ENCODE data around the gene ELAPOR1. TPM values are rescaled to one million over a fixed set of nuclear protein-coding genes. Genes with fewer than 3 reads are reported as not detected.

ELAPOR1 gene
- total and polyA plus RNA-seq, 9 of the 15 experiments (the other 6 are each of a cell fraction or from before 2014, with no cell fraction given): 0.07 to 1.2 (median 0.18) TPM

DNA sequence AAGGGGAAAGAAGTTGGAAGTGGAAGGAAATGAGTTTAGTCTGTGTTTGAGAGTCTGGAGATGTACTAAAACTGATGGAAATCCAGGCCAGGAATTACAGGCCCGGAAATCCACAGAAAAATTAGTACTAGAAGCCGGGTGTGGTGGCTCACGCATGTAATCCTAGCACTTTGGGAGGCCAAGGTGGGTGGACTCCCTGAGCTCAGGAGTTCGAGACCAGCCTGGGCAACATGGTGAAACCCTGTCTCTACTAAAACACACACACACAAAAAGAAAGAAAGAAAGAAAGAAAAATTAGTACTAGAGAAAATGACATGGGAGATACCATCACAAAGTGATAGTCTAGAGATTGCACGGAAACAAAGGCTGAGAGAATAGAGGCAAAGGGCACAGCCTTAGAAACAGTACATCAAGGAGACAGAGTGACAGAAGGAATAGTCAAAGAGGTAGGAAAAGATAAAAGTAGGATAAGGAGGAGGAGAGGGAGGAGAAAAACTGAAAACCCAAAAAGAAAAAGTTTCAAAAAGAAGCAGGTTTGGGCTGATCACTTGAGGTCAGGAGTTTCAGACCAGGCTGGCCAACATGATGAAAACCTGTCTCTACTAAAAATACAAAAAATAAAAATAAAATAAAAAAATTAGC is 33.4 kb upstream of the ELAPOR1 start (continued):
- no peak for TF ChIP-seq ZNF444 (CRISPR knock-in tag; IDR thresholded peaks at IDR 0.05)
- TF ChIP-seq, protein P1, sequence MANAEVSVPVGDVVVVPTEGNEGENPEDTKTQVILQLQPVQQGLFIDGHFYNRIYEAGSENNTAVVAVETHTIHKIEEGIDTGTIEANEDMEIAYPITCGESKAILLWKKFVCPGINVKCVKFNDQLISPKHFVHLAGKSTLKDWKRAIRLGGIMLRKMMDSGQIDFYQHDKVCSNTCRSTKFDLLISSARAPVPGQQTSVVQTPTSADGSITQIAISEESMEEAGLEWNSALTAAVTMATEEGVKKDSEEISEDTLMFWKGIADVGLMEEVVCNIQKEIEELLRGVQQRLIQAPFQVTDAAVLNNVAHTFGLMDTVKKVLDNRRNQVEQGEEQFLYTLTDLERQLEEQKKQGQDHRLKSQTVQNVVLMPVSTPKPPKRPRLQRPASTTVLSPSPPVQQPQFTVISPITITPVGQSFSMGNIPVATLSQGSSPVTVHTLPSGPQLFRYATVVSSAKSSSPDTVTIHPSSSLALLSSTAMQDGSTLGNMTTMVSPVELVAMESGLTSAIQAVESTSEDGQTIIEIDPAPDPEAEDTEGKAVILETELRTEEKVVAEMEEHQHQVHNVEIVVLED (CRISPR knock-in tag; IDR thresholded peaks at IDR 0.05): no peak
- TF ChIP-seq ZNF785 (CRISPR knock-in tag; IDR thresholded peaks at IDR 0.05): no peak
- TF ChIP-seq, protein P2, sequence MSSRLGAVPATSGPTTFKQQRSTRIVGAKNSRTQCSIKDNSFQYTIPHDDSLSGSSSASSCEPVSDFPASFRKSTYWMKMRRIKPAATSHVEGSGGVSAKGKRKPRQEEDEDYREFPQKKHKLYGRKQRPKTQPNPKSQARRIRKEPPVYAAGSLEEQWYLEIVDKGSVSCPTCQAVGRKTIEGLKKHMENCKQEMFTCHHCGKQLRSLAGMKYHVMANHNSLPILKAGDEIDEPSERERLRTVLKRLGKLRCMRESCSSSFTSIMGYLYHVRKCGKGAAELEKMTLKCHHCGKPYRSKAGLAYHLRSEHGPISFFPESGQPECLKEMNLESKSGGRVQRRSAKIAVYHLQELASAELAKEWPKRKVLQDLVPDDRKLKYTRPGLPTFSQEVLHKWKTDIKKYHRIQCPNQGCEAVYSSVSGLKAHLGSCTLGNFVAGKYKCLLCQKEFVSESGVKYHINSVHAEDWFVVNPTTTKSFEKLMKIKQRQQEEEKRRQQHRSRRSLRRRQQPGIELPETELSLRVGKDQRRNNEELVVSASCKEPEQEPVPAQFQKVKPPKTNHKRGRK (tag; IDR thresholded peaks at IDR 0.05): peak; percentile 91
- TF ChIP-seq ZBTB1 (CRISPR knock-in tag; IDR thresholded peaks at IDR 0.05; ENCODE audit: borderline replicate concordance, low read depth): no peak
- TF ChIP-seq ZNF77 (CRISPR knock-in tag; IDR thresholded peaks at IDR 0.05): no peak
- TF ChIP-seq ZNF764 (CRISPR knock-in tag; IDR thresholded peaks at IDR 0.05; ENCODE audit: low read depth): no peak
- TF ChIP-seq ZNF24 (IDR thresholded peaks at IDR 0.05): no peak
- TF ChIP-seq, protein P3, sequence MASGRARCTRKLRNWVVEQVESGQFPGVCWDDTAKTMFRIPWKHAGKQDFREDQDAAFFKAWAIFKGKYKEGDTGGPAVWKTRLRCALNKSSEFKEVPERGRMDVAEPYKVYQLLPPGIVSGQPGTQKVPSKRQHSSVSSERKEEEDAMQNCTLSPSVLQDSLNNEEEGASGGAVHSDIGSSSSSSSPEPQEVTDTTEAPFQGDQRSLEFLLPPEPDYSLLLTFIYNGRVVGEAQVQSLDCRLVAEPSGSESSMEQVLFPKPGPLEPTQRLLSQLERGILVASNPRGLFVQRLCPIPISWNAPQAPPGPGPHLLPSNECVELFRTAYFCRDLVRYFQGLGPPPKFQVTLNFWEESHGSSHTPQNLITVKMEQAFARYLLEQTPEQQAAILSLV (tag; IDR thresholded peaks at IDR 0.05): no peak
- TF ChIP-seq, protein P4, sequence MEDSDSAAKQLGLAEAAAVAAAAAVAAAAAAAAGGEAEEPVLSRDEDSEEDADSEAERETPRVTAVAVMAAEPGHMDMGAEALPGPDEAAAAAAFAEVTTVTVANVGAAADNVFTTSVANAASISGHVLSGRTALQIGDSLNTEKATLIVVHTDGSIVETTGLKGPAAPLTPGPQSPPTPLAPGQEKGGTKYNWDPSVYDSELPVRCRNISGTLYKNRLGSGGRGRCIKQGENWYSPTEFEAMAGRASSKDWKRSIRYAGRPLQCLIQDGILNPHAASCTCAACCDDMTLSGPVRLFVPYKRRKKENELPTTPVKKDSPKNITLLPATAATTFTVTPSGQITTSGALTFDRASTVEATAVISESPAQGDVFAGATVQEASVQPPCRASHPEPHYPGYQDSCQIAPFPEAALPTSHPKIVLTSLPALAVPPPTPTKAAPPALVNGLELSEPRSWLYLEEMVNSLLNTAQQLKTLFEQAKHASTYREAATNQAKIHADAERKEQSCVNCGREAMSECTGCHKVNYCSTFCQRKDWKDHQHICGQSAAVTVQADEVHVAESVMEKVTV (CRISPR knock-in tag; IDR thresholded peaks at IDR 0.05): no peak
- no peak for TF ChIP-seq HOXB6 (CRISPR knock-in tag; IDR thresholded peaks at IDR 0.05; ENCODE audit: borderline replicate concordance)
- 0 out of 2 replicates have a peak, but pooled peaks have one; percentile 24 for TF ChIP-seq PHB2 (IDR thresholded peaks at IDR 0.05; ENCODE audit: low read depth)
- TF ChIP-seq, protein P5, sequence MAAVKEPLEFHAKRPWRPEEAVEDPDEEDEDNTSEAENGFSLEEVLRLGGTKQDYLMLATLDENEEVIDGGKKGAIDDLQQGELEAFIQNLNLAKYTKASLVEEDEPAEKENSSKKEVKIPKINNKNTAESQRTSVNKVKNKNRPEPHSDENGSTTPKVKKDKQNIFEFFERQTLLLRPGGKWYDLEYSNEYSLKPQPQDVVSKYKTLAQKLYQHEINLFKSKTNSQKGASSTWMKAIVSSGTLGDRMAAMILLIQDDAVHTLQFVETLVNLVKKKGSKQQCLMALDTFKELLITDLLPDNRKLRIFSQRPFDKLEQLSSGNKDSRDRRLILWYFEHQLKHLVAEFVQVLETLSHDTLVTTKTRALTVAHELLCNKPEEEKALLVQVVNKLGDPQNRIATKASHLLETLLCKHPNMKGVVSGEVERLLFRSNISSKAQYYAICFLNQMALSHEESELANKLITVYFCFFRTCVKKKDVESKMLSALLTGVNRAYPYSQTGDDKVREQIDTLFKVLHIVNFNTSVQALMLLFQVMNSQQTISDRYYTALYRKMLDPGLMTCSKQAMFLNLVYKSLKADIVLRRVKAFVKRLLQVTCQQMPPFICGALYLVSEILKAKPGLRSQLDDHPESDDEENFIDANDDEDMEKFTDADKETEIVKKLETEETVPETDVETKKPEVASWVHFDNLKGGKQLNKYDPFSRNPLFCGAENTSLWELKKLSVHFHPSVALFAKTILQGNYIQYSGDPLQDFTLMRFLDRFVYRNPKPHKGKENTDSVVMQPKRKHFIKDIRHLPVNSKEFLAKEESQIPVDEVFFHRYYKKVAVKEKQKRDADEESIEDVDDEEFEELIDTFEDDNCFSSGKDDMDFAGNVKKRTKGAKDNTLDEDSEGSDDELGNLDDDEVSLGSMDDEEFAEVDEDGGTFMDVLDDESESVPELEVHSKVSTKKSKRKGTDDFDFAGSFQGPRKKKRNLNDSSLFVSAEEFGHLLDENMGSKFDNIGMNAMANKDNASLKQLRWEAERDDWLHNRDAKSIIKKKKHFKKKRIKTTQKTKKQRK (IDR thresholded peaks at IDR 0.05; ENCODE audit: borderline replicate concordance, low read depth, low read length): no peak
- no peak for TF ChIP-seq ZNF184 (CRISPR knock-in tag; IDR thresholded peaks at IDR 0.05)
- no peak for TF ChIP-seq ZNF175 (CRISPR knock-in tag; IDR thresholded peaks at IDR 0.05; ENCODE audit: low read depth)
- TF ChIP-seq HDAC3 (IDR thresholded peaks at IDR 0.05; ENCODE audit: borderline replicate concordance, partially characterized antibody): no peak
- TF ChIP-seq, protein P6, sequence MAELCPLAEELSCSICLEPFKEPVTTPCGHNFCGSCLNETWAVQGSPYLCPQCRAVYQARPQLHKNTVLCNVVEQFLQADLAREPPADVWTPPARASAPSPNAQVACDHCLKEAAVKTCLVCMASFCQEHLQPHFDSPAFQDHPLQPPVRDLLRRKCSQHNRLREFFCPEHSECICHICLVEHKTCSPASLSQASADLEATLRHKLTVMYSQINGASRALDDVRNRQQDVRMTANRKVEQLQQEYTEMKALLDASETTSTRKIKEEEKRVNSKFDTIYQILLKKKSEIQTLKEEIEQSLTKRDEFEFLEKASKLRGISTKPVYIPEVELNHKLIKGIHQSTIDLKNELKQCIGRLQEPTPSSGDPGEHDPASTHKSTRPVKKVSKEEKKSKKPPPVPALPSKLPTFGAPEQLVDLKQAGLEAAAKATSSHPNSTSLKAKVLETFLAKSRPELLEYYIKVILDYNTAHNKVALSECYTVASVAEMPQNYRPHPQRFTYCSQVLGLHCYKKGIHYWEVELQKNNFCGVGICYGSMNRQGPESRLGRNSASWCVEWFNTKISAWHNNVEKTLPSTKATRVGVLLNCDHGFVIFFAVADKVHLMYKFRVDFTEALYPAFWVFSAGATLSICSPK (IDR thresholded peaks at IDR 0.05; ENCODE audit: borderline replicate concordance): no peak

All from K562 (cell line).